Prostate gland (tissue), 2 donors: Measurements from ENCODE around the gene TMPRSS7. TPM values are rescaled to one million over a fixed set of nuclear protein-coding genes. Genes with fewer than 3 reads are reported as not detected.

Experiments
- DNase-seq: peaks from one replicate; pipeline ENCODE4 v3.0.0-alpha.2; 2019; ENCODE audit warnings: low spot score
- H3K27ac ChIP-seq, 2 donors: fragments of 200-600 bp; sonication (generic); 2 replicates each; pipeline ENCODE4 v1.5.1; 2017 to 2019
- H3K27me3 ChIP-seq: fragments of 200-600 bp; sonication (generic); replicated peaks from 2 replicates; pipeline ENCODE4 v1.5.1; 2019; ENCODE audit not compliant: insufficient read depth
- H3K36me3 ChIP-seq, 2 donors: fragments of 200-600 bp; sonication (generic); 1 replicate in 1 of 2; 2 replicates in 1 of 2; pipeline versions ENCODE4 v1.5.1 to v1.8.1; 2017 to 2019
- H3K4me1 ChIP-seq: fragments of 200-600 bp; sonication (generic); replicated peaks from 2 replicates; pipeline ENCODE4 v1.5.1; 2019
- H3K4me3 ChIP-seq, 2 donors: fragments of 200-600 bp; sonication (generic); 2 replicates each; pipeline ENCODE4 v1.5.1; 2017 to 2019
- H3K9me3 ChIP-seq: fragments of 200-600 bp; sonication (generic); 2 replicates; pipeline ENCODE4 v1.5.1; 2017
- CTCF ChIP-seq, 4 experiments: fragments of 200-600 bp in 2 of 4; fragments of 450-650 bp in 2 of 4; sonication (generic) in 2 of 4; IDR thresholded peaks; 1 replicate in 3 of 4; 2 replicates in 1 of 4; pipeline ENCODE4 v1.5.1; 2016 to 2019; ENCODE audit warnings: antibody characterized with exemption in 4 of 4, mild to moderate bottlenecking in 2 of 4, moderate library complexity in 2 of 4
- POLR2A ChIP-seq: fragments of 450-650 bp; IDR thresholded peaks from one replicate; pipeline ENCODE4 v1.6.1; 2016; ENCODE audit warnings: antibody characterized with exemption, mild to moderate bottlenecking
- POLR2AphosphoS5 ChIP-seq: sonication (generic); formaldehyde crosslinking; IDR thresholded peaks from one replicate; pipeline ENCODE4 v1.6.1; 2017; ENCODE audit warnings: antibody characterized with exemption
- WGBS: methylation state at CpG from one replicate; pipeline ENCODE4 v1.1.5; 2018; 5-methylcytosine and 5-hydroxymethylcytosine counted together
- intact Hi-C: fragments of 100-400 bp; cut with DNase I; formaldehyde crosslinking; loops from one replicate; pipeline ENCODE4 v1.14.2; 2022
- total RNA-seq, 2 donors: library from RNA; depleted of rRNA; stranded (reverse); fragments of >200 nt; gene quantifications; one replicate each; pipeline ENCODE4 v1.1.0, GENCODE V29; 2016

Gene TMPRSS7
- total RNA-seq, 2 donors from 2014 or later, result not detected

DNA sequence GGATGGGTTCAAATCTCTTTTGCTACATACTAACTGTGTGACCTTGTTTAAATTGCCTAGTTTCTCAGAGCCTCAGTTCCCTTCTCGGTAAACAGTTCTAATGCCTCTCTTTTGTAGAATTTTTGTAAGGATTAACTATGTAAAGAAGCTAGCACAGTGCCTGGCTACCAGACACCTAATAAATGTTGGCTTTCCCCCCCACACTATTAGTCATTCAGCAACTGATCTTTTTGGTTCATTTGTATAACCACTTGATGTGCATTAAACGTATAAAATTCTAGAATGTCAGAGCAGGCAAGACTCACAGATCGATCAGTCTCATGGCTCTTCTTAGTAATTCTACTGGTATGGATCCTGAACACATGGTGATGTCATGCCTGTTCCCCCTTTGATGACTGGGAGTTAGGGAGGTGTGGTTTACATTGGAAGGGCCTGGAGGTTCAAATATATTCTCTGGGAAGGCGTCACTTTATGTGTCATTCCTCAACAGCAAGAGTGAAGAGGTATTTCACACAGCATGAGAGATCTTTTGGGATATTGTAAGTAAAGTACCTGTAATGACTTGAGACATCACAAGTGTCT, 29.4 kb upstream of the TMPRSS7 start:
- no peak for TF ChIP-seq POLR2A
- no peak for TF ChIP-seq POLR2AphosphoS5
- TF ChIP-seq CTCF (IDR thresholded peaks at IDR 0.05), result no peak
- no peaks in the 10 kb centered on the region for H3K9me3 ChIP-seq
- no peak overlapping the region for H3K4me3 ChIP-seq
- no peaks in the 10 kb centered on the region for H3K27me3 ChIP-seq
- H3K4me1 ChIP-seq, result no peaks in the 10 kb centered on the region
- no peaks in the 10 kb centered on the region for H3K36me3 ChIP-seq
- WGBS, result 72% methylated on average over 4 of the region's 4 CpGs
- no peak overlapping the region for H3K27ac ChIP-seq
- no peak for DNase-seq
- intact Hi-C loops, result no loop called here

GRCh38 chr3:112007633-112008032, 26.9 kb upstream of the TMPRSS7 start:
- H3K36me3 ChIP-seq, result no peaks in the 10 kb centered on the region
- H3K4me1 ChIP-seq, result no peaks in the 10 kb centered on the region
- WGBS, result 19% methylated on average over 1 of the region's 1 CpG
- H3K27me3 ChIP-seq, result no peaks in the 10 kb centered on the region
- H3K27ac ChIP-seq, result no peak overlapping the region
- TF ChIP-seq POLR2A (no peak), POLR2AphosphoS5 (no peak), CTCF (IDR thresholded peaks at IDR 0.05) (no peak)
- H3K9me3 ChIP-seq, result no peaks in the 10 kb centered on the region
- DNase-seq, result no peak
- intact Hi-C loops, result no loop called here
- H3K4me3 ChIP-seq, result no peak overlapping the region

GRCh38 chr3:112009670-112010069, 24.9 kb upstream of the TMPRSS7 start:
- TF ChIP-seq POLR2A (no peak), CTCF (IDR thresholded peaks at IDR 0.05) (no peak), POLR2AphosphoS5 (no peak)
- no peak for DNase-seq
- Histone ChIP-seq H3K27me3 (no peaks in the 10 kb centered on the region), H3K36me3 (no peaks in the 10 kb centered on the region), H3K27ac (no peak overlapping the region), H3K9me3 (no peaks in the 10 kb centered on the region), H3K4me1 (no peaks in the 10 kb centered on the region), H3K4me3 (no peak overlapping the region)
- WGBS, result 94% methylated on average over 2 of the region's 2 CpGs
- intact Hi-C loops, result no loop called here

GRCh38 chr3:112010636-112011035, 23.9 kb upstream of the TMPRSS7 start:
- Histone ChIP-seq H3K36me3 (no peaks in the 10 kb centered on the region), H3K4me3 (no peak overlapping the region), H3K4me1 (no peaks in the 10 kb centered on the region), H3K27me3 (no peaks in the 10 kb centered on the region), H3K9me3 (no peaks in the 10 kb centered on the region), H3K27ac (no peak overlapping the region)
- intact Hi-C loops, result no loop called here
- TF ChIP-seq CTCF (IDR thresholded peaks at IDR 0.05), result no peak
- no peak for TF ChIP-seq POLR2AphosphoS5
- TF ChIP-seq POLR2A, result no peak
- WGBS, result 57% methylated on average over 3 of the region's 3 CpGs
- DNase-seq, result no peak

DNA sequence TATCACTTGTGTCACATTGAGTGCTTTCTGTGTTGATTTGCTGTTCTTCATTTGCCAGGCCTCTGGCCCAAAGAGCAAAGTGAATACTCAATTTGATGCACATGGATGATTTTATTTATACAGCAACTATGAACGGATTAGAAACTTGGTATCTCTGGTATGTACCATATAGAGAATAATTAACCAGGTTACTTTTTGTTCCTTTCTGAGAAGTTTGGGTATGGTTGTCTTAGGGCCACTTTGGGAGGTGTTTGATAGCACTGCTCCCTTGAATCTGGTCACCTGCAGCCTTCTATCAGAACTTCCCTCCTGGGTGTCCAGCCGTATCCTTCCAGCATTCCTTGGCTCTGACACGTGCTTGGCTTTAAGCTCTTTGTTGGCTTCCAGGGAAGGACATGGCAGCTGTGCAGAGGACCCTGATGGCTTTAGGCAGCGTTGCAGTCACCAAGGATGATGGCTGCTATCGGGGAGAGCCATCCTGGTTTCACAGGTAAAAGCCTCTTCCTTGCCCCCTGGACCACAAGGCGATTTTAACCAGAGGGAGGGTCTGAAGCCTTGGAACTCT, 23.1 kb upstream of the TMPRSS7 start:
- Histone ChIP-seq H3K27me3 (no peaks in the 10 kb centered on the region), H3K9me3 (no peaks in the 10 kb centered on the region), H3K36me3 (no peaks in the 10 kb centered on the region), H3K4me3 (no peak overlapping the region), H3K4me1 (no peaks in the 10 kb centered on the region), H3K27ac (no peak overlapping the region)
- intact Hi-C loops, result no loop called here
- 79% methylated on average over 6 of the region's 6 CpGs for WGBS
- no peak for TF ChIP-seq POLR2A
- no peak for TF ChIP-seq POLR2AphosphoS5
- TF ChIP-seq CTCF (IDR thresholded peaks at IDR 0.05), result no peak
- DNase-seq, result no peak
